ENCODE results near the gene DCTN2. TPM values are rescaled to one million over a fixed set of nuclear protein-coding genes. Genes with fewer than 3 reads are reported as not detected.

Gene DCTN2
- total RNA-seq, 4 donors from 2014 or later = 161 to 243 (median 202) TPM

DNA sequence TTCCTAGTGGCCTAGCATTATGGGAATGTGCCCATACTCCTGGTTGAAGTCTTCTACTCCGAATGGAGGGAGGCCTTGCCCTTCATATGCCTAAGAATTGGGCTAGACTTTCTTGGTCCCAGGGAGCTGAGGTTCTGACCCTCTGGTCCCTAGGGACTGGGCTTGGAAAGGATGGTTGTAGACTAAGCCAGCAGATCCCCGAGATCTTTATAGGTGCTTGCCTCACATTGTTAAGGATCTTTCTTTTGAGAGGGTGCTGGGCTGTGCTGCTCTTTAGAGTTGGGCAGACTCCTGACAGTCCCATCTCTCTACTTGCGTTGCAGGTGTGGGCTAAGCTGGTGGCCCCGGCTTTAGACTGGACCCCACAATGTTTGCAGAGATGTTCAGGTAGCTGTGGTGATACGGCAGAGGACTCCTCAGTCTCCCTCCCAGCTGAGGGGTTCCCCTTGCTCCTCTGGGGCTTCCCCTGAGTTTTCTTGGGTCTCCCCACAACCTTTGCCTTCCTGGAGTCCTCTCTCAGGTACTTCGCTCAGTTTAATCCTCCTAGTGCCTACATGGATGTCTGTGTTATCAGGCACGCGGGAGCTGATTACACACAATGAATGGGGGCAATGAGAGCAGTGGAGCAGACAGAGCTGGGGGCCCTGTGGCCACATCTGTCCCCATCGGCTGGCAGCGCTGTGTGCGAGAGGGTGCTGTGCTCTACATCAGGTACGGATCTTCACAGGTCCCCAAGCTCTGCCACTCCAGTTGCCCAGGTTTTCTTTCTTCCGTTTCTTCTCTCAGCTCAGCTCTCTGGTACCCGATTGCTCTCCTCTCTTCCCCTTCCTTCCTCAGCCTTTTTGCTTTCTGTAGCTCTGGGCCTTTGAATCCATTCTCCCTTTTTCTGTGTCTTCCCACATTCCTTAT is 23.0 kb downstream of the DCTN2 start:
- WGBS = 72% methylated on average over 12 of the region's 14 CpGs
- no peaks in the 10 kb centered on the region for H3K27me3 ChIP-seq
- DNase-seq (ENCODE audit: extremely low spot score) = no peak
- H3K4me3 ChIP-seq = peak overlapping the region; percentile 78 to 95 (median 84)
- intact Hi-C loops (cut with DNase I) = no loop called here
- peaks cover 26 to 51% (median 49%) of the 10 kb centered on the region in 4 donors for H3K36me3 ChIP-seq
- no peaks in the 10 kb centered on the region for H3K9me3 ChIP-seq
- H3K27ac ChIP-seq (replicated peaks in 1 of 4) = peak overlapping the region; percentile 95 to 99 (median 98)
- no peak for TF ChIP-seq POLR2AphosphoS5 (IDR thresholded peaks at IDR 0.05)
- TF ChIP-seq POLR2A (IDR thresholded peaks at IDR 0.05; ENCODE audit: low read depth) = no peak
- TF ChIP-seq, protein P1, sequence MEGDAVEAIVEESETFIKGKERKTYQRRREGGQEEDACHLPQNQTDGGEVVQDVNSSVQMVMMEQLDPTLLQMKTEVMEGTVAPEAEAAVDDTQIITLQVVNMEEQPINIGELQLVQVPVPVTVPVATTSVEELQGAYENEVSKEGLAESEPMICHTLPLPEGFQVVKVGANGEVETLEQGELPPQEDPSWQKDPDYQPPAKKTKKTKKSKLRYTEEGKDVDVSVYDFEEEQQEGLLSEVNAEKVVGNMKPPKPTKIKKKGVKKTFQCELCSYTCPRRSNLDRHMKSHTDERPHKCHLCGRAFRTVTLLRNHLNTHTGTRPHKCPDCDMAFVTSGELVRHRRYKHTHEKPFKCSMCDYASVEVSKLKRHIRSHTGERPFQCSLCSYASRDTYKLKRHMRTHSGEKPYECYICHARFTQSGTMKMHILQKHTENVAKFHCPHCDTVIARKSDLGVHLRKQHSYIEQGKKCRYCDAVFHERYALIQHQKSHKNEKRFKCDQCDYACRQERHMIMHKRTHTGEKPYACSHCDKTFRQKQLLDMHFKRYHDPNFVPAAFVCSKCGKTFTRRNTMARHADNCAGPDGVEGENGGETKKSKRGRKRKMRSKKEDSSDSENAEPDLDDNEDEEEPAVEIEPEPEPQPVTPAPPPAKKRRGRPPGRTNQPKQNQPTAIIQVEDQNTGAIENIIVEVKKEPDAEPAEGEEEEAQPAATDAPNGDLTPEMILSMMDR (IDR thresholded peaks at IDR 0.05) = no peak
- TF ChIP-seq EP300 (IDR thresholded peaks at IDR 0.05) = no peak
- peaks cover 36 to 58% (median 57%) of the 10 kb centered on the region in 4 donors for H3K4me1 ChIP-seq

DNA sequence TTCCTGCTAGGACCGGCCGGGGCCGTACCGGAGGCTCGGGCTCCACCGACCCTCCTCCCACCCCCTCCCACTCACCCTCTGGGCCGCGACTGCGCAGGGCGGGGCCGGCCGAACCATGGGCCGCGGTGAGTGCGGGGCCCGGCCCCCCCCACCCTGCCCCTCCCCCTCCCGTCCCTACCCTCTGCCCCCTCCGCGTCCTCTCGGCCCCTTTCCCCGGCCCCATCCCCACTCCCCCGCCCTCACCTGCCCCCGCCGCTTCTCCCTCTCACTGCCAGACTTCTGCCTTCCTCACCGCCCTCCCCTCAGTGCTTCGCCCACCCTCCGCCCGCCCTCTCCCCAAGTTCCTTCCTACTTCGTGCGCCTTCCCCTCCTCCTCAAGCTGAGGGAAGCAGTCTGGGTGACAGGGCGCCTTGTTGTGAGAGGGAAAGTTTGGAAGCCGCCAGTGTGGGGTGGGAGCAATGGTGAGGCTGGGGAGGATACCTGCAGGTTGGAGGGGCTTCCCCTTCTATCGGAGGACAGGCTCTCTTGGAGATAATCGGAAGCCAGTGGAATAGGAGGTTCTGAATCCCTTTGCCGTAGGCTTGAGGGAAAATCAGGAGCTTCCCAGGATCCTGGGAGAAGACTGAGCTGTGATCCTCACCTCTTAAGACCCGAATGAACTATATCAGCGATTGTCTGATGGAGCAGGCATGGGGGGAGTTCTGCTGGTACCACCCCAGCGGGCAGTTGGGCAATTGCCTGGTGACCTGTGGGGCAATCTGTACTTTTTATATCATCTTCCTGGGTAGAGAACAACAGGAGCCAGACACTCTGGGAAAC is 23.9 kb downstream of the DCTN2 start:
- DNase-seq (ENCODE audit: extremely low spot score) = peak; percentile 93
- intact Hi-C loops (cut with DNase I) = no loop called here
- H3K4me1 ChIP-seq = peaks cover 45 to 67% (median 66%) of the 10 kb centered on the region in 4 donors

DNA sequence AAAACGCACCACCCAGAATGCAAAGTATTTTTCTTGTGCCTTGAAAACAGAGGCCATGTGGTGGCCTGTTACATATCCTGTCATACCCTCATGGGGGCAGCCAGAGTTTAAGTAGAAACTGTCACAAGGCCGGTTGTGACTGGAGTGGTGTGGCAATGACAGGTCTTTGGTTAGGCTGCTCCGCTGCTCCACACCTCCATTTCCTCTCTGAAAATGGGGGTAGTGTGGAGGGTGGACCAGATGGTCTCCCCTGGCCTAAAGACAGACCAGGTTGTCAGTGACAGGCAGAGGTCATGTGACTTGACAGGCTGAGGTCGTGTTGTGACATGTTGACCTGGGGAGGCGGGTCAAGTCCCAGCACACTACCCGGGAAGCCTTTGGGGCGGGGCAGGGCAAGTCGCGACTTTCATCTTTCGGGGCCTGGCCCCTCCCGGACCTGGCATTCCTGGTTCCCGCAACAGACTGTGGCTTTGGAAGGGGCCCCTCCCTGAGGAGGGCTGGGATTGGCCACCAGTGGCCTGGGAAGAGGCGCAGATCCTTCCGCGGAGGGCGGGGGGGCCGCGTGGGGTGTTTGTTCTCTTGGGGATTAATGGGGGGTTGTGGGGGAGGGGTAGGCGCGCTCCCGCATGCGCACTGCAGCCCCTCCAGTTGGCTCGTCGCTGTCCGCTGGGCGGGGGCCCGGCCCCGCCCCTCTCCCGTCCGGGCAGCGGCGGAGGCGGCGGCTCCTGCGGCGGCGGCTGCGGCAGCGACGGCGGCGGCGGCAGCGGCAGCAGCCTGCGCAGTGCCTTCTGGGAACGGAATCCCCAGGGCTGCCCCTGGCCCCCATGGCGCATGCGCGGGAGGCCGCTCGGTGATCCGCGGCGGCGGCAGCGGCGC is 24.7 kb downstream of the DCTN2 start, which contains the start of gene MBD6:
Gene MBD6 (plus strand): TSS at position 814 of the 876 bp plus-strand sequence. CDS start 1,480 bp downstream, outside the sequence.
- intact Hi-C loops (cut with DNase I) = no loop called here
- Histone ChIP-seq H3K36me3 (peaks cover 13 to 44% (median 35%) of the 10 kb centered on the region in 4 donors), H3K4me1 (peaks cover 53 to 75% (median 74%) of the 10 kb centered on the region in 4 donors), H3K9me3 (no peaks in the 10 kb centered on the region), H3K27me3 (no peaks in the 10 kb centered on the region), H3K4me3 (peak within 1 kb of the TSS; percentile 78 to 95 (median 84)), H3K27ac (replicated peaks in 1 of 4) (peak within 1 kb of the TSS; percentile 95 to 99 (median 98))
- peak; percentile 98 for DNase-seq (ENCODE audit: extremely low spot score)
- 4% methylated on average over 16 of the region's 57 CpGs for WGBS
- TF ChIP-seq EP300 (IDR thresholded peaks at IDR 0.05) = no peak
- peak; percentile 43 for TF ChIP-seq POLR2A (IDR thresholded peaks at IDR 0.05; ENCODE audit: low read depth)
- peak; percentile 52 to 91 for TF ChIP-seq POLR2AphosphoS5 (IDR thresholded peaks at IDR 0.05)
- TF ChIP-seq, protein P1 (IDR thresholded peaks at IDR 0.05) = no peak

More for the DNA sequence above, 23.9 kb downstream of the DCTN2 start:
- Histone ChIP-seq H3K27ac (replicated peaks in 1 of 4) (peak overlapping the region; percentile 95 to 99 (median 98)), H3K4me3 (peak overlapping the region; percentile 78 to 95 (median 84)), H3K9me3 (no peaks in the 10 kb centered on the region), H3K36me3 (peaks cover 17 to 44% (median 40%) of the 10 kb centered on the region in 4 donors), H3K27me3 (no peaks in the 10 kb centered on the region)
- TF ChIP-seq EP300 (IDR thresholded peaks at IDR 0.05) = no peak
- TF ChIP-seq, protein P1 (IDR thresholded peaks at IDR 0.05) = peak in 1 of 3 experiments; percentile 7
- peak in 1 of 2 donors; percentile 40 for TF ChIP-seq POLR2AphosphoS5 (IDR thresholded peaks at IDR 0.05)
- WGBS = 0% methylated on average over 19 of the region's 38 CpGs

DNA sequence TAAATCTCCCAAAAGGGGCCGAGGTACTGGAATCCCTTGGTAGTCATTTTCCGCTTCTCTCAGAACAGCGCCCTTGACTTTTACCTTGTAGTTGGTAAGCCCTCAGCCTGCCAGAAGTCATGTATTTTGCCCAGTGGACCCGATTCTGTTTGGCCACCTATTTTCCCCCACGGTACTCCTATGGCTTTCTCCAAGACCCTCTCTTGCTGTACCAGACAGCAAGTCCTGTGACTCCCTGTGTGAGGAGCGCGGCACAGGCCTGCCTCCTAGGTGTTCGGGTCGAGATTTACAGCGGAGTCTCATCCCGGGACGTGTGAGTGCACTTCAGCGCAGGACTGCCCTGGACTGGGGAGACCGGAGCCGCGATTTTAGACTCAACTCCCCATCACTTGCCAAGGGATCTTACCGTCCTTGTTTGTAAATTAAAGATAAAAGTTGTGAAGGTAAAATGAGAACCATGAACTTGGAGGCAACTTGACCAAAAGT is 25.4 kb downstream of the DCTN2 start:
- Histone ChIP-seq H3K36me3 (peaks cover 13 to 44% (median 35%) of the 10 kb centered on the region in 4 donors), H3K27ac (replicated peaks in 1 of 4) (peak overlapping the region; percentile 95 to 99 (median 98)), H3K4me3 (peak overlapping the region; percentile 78 to 95 (median 84)), H3K9me3 (no peaks in the 10 kb centered on the region), H3K27me3 (no peaks in the 10 kb centered on the region), H3K4me1 (peaks cover 59 to 81% (median 80%) of the 10 kb centered on the region in 4 donors)
- WGBS = 54% methylated on average over 17 of the region's 17 CpGs
- intact Hi-C loops (cut with DNase I) = no loop called here
- TF ChIP-seq POLR2A (IDR thresholded peaks at IDR 0.05; ENCODE audit: low read depth) = no peak
- TF ChIP-seq, protein P1 (IDR thresholded peaks at IDR 0.05) = no peak
- no peak for DNase-seq (ENCODE audit: extremely low spot score)
